Neural crest cell (in vitro differentiated cells): ENCODE data around the gene PCBP4. TPM values are rescaled to one million over a fixed set of nuclear protein-coding genes. Genes with fewer than 3 reads are reported as not detected.

Experiments used
- DNase-seq: peaks from one replicate; pipeline ENCODE4 v3.0.0; 2021; ENCODE audit warnings: low read depth, mixed read lengths, low spot score
- H3K27ac Mint-ChIP-seq: one replicate; pipeline ENCODE4 v1.8.0; 2021; ENCODE audit warnings: mild to moderate bottlenecking, mixed read lengths; ENCODE audit not compliant: unreplicated experiment
- H3K27me3 Mint-ChIP-seq: 2 replicates; pipeline ENCODE4 v1.8.0; 2021; ENCODE audit warnings: low read depth, mild to moderate bottlenecking, mixed read lengths
- H3K36me3 Mint-ChIP-seq: 2 replicates; pipeline ENCODE4 v1.8.0; 2021; ENCODE audit warnings: low read depth, mild to moderate bottlenecking, mixed read lengths
- H3K4me1 Mint-ChIP-seq: 2 replicates; pipeline ENCODE4 v1.8.0; 2021; ENCODE audit warnings: mixed read lengths
- H3K4me3 Mint-ChIP-seq: one replicate; pipeline ENCODE4 v1.8.0; 2021; ENCODE audit warnings: mild to moderate bottlenecking, mixed read lengths
- H3K9me3 Mint-ChIP-seq: 2 replicates; pipeline ENCODE4 v1.8.0; 2021; ENCODE audit warnings: mixed read lengths
- CTCF ChIP-seq: fragments of 200-600 bp; sonication (generic); conservative IDR thresholded peaks from 2 replicates; pipeline ENCODE4 v1.5.0; 2021; ENCODE audit warnings: antibody characterized with exemption, mild to moderate bottlenecking
- total RNA-seq: library from RNA; stranded (reverse); gene quantifications from 2 replicates; pipeline ENCODE4 v1.2.1, GENCODE V29; 2021

PCBP4 gene
- total RNA-seq, 1 donor from 2014 or later, result 235 TPM

GRCh38 chr3:51959651-51960050, 7.6 kb downstream of the PCBP4 start:
- H3K27me3 Mint-ChIP-seq, result peaks cover 10% of the 10 kb centered on the region
- no peaks in the 10 kb centered on the region for H3K9me3 Mint-ChIP-seq
- no peak for TF ChIP-seq CTCF
- no peak for DNase-seq
- no peak overlapping the region for H3K4me3 Mint-ChIP-seq
- H3K36me3 Mint-ChIP-seq, result peaks cover 4% of the 10 kb centered on the region
- H3K27ac Mint-ChIP-seq, result no peak overlapping the region
- H3K4me1 Mint-ChIP-seq, result peaks cover 28% of the 10 kb centered on the region

GRCh38 chr3:51958603-51959521, 8.4 kb downstream of the PCBP4 start:
- H3K27ac Mint-ChIP-seq, result no peak overlapping the region
- no peaks in the 10 kb centered on the region for H3K9me3 Mint-ChIP-seq
- peak overlapping the region; percentile 62 for H3K4me3 Mint-ChIP-seq
- DNase-seq, result no peak
- peaks cover 25% of the 10 kb centered on the region for H3K4me1 Mint-ChIP-seq
- H3K36me3 Mint-ChIP-seq, result peaks cover 4% of the 10 kb centered on the region
- TF ChIP-seq CTCF, result no peak
- peaks cover 17% of the 10 kb centered on the region for H3K27me3 Mint-ChIP-seq

- DNase-seq, result no peak
- Mint-ChIP-seq H3K27me3 (peaks cover 27% of the 10 kb centered on the region), H3K4me3 (peak overlapping the region; percentile 62), H3K4me1 (peaks cover 28% of the 10 kb centered on the region), H3K9me3 (no peaks in the 10 kb centered on the region), H3K36me3 (peaks cover 4% of the 10 kb centered on the region), H3K27ac (no peak overlapping the region)
- TF ChIP-seq CTCF, result no peak
Observed at GRCh38 chr3:51957520-51958205, 9.6 kb downstream of the PCBP4 start.

- peak; percentile 50 for DNase-seq
- peaks cover 34% of the 10 kb centered on the region for H3K27me3 Mint-ChIP-seq
- peak overlapping the region; percentile 41 for H3K4me3 Mint-ChIP-seq
Observed at GRCh38 chr3:51955893-51956770, 11.1 kb downstream of the PCBP4 start.

More at GRCh38 chr3:51955893-51956770, 11.1 kb downstream of the PCBP4 start:
- Mint-ChIP-seq H3K9me3 (no peaks in the 10 kb centered on the region), H3K27ac (no peak overlapping the region), H3K36me3 (peaks cover 4% of the 10 kb centered on the region), H3K4me1 (peaks cover 18% of the 10 kb centered on the region)
- peak; percentile 59 for TF ChIP-seq CTCF
